Measurements from ENCODE around the gene MYRIP. TPM values are rescaled to one million over a fixed set of nuclear protein-coding genes. Genes with fewer than 3 reads are reported as not detected.
"Not testable (repeated sequence)": the region's sequence is repeated elsewhere in the genome, so short reads cannot be mapped to it uniquely, and the experiment has no call there.

The MYRIP gene
- total and polyA plus RNA-seq, 4 experiments from 2014 or later, result not detected

- Histone ChIP-seq H3K4me3 (ENCODE audit: low read length in 2 of 2) (no peak overlapping the region), H3K9me3 (ENCODE audit: control insufficient read depth in 1 of 2, low read length in 2 of 2) (no peaks in the 10 kb centered on the region), H3K36me3 (ENCODE audit: insufficient read depth, low read length) (no peaks in the 10 kb centered on the region), H3K4me1 (ENCODE audit: insufficient read depth, low read length) (no peaks in the 10 kb centered on the region), H3K27ac (ENCODE audit: low read depth, low read length) (no peak overlapping the region), H3K27me3 (ENCODE audit: insufficient read depth, low read length) (no peaks in the 10 kb centered on the region)
- H3K27ac Mint-ChIP-seq, result no peak overlapping the region
- peaks cover 0 to 2% of the 10 kb centered on the region in 2 donors for H3K27me3 Mint-ChIP-seq
- peaks cover 0 to 11% (median 2%) of the 10 kb centered on the region in 8 donors for H3K9me3 Mint-ChIP-seq
- intact Hi-C loops (cut with micrococcal nuclease), result no loop called here
- POLR2A ChIA-PET (ENCODE audit: partially characterized antibody), result no interaction called here
- CTCF ChIA-PET (ENCODE audit: partially characterized antibody), result no interaction called here
- no peak overlapping the region for H3K4me3 Mint-ChIP-seq
- H3K36me3 Mint-ChIP-seq, result no peaks in the 10 kb centered on the region
- no peak for DNase-seq
- H3K4me1 Mint-ChIP-seq, result no peaks in the 10 kb centered on the region
These were observed 320.1 kb downstream of the MYRIP start for GRCh38 chr3:40129510-40129909.

- DNase-seq, result no peak
- Mint-ChIP-seq H3K4me1 (no peaks in the 10 kb centered on the region), H3K36me3 (no peaks in the 10 kb centered on the region), H3K27me3 (peaks cover 0 to 2% of the 10 kb centered on the region in 2 donors), H3K9me3 (peaks cover 0 to 11% (median 2%) of the 10 kb centered on the region in 8 donors), H3K27ac (no peak overlapping the region), H3K4me3 (no peak overlapping the region)
- ChIA-PET POLR2A (ENCODE audit: partially characterized antibody) (no interaction called here), CTCF (ENCODE audit: partially characterized antibody) (no interaction called here)
- no peaks in the 10 kb centered on the region for H3K4me1 ChIP-seq (ENCODE audit: insufficient read depth, low read length)
- no peak overlapping the region for H3K4me3 ChIP-seq (ENCODE audit: low read length in 2 of 2)
- intact Hi-C loops (cut with micrococcal nuclease), result no loop called here
- H3K27ac ChIP-seq (ENCODE audit: low read depth, low read length), result no peak overlapping the region
- H3K36me3 ChIP-seq (ENCODE audit: insufficient read depth, low read length), result no peaks in the 10 kb centered on the region
- no peaks in the 10 kb centered on the region for H3K9me3 ChIP-seq (ENCODE audit: control insufficient read depth in 1 of 2, low read length in 2 of 2)
- no peaks in the 10 kb centered on the region for H3K27me3 ChIP-seq (ENCODE audit: insufficient read depth, low read length)
These were observed 320.6 kb downstream of the MYRIP start for GRCh38 chr3:40129981-40130380.

GRCh38 chr3:40130721-40131120, 321.3 kb downstream of the MYRIP start:
- intact Hi-C loops (cut with micrococcal nuclease), result no loop called here
- Mint-ChIP-seq H3K27me3 (peaks cover 0 to 2% of the 10 kb centered on the region in 2 donors), H3K4me3 (no peak overlapping the region), H3K9me3 (peaks cover 0 to 12% (median 3%) of the 10 kb centered on the region in 8 donors), H3K27ac (no peak overlapping the region), H3K4me1 (no peaks in the 10 kb centered on the region), H3K36me3 (no peaks in the 10 kb centered on the region)
- no peak overlapping the region for H3K4me3 ChIP-seq (ENCODE audit: low read length in 2 of 2)
- DNase-seq, result no peak
- no peaks in the 10 kb centered on the region for H3K4me1 ChIP-seq (ENCODE audit: insufficient read depth, low read length)
- H3K27ac ChIP-seq (ENCODE audit: low read depth, low read length), result no peak overlapping the region
- POLR2A ChIA-PET (ENCODE audit: partially characterized antibody), result no interaction called here
- CTCF ChIA-PET (ENCODE audit: partially characterized antibody), result no interaction called here
- H3K36me3 ChIP-seq (ENCODE audit: insufficient read depth, low read length), result no peaks in the 10 kb centered on the region
- no peaks in the 10 kb centered on the region for H3K9me3 ChIP-seq (ENCODE audit: control insufficient read depth in 1 of 2, low read length in 2 of 2)
- no peaks in the 10 kb centered on the region for H3K27me3 ChIP-seq (ENCODE audit: insufficient read depth, low read length)

- H3K4me3 Mint-ChIP-seq; H3K4me1 ChIP-seq (ENCODE audit: insufficient read depth, low read length); H3K27ac Mint-ChIP-seq; H3K27me3 Mint-ChIP-seq; POLR2A ChIA-PET (ENCODE audit: partially characterized antibody); H3K9me3 ChIP-seq (ENCODE audit: control insufficient read depth in 1 of 2, low read length in 2 of 2); H3K4me3 ChIP-seq (ENCODE audit: low read length in 2 of 2); H3K36me3 ChIP-seq (ENCODE audit: insufficient read depth, low read length); CTCF ChIA-PET (ENCODE audit: partially characterized antibody); intact Hi-C loops (cut with micrococcal nuclease); H3K27ac ChIP-seq (ENCODE audit: low read depth, low read length); H3K36me3 Mint-ChIP-seq; H3K4me1 Mint-ChIP-seq; H3K27me3 ChIP-seq (ENCODE audit: insufficient read depth, low read length); DNase-seq: not testable (repeated sequence)
- peaks cover 0 to 13% (median 3%) of the 10 kb centered on the region in 8 donors for H3K9me3 Mint-ChIP-seq
These were observed 324.6 kb downstream of the MYRIP start for GRCh38 chr3:40133886-40134575.

- no peaks in the 10 kb centered on the region for H3K36me3 ChIP-seq (ENCODE audit: insufficient read depth, low read length)
- no peak overlapping the region for H3K4me3 Mint-ChIP-seq
These were observed 328.3 kb downstream of the MYRIP start for GRCh38 chr3:40137591-40138295.

GRCh38 chr3:40143283-40144090, 334.1 kb downstream of the MYRIP start:
- H3K36me3 ChIP-seq (ENCODE audit: insufficient read depth, low read length), result no peaks in the 10 kb centered on the region
- H3K27me3 ChIP-seq (ENCODE audit: insufficient read depth, low read length), result no peaks in the 10 kb centered on the region
- no peak overlapping the region for H3K4me3 ChIP-seq (ENCODE audit: low read length in 2 of 2)
- POLR2A ChIA-PET (ENCODE audit: partially characterized antibody), result no interaction called here
- no peaks in the 10 kb centered on the region for H3K4me1 ChIP-seq (ENCODE audit: insufficient read depth, low read length)
- Mint-ChIP-seq H3K4me1 (no peaks in the 10 kb centered on the region), H3K4me3 (no peak overlapping the region), H3K36me3 (no peaks in the 10 kb centered on the region), H3K27me3 (peaks cover 2 to 6% of the 10 kb centered on the region in 2 donors), H3K9me3 (peaks cover 0 to 2% (median 0%) of the 10 kb centered on the region in 8 donors), H3K27ac (no peak overlapping the region)
- H3K9me3 ChIP-seq (ENCODE audit: control insufficient read depth in 1 of 2, low read length in 2 of 2), result no peaks in the 10 kb centered on the region
- intact Hi-C loops (cut with micrococcal nuclease), result no loop called here
- H3K27ac ChIP-seq (ENCODE audit: low read depth, low read length), result no peak overlapping the region
- no peak for DNase-seq
- CTCF ChIA-PET (ENCODE audit: partially characterized antibody), result no interaction called here

More at GRCh38 chr3:40137591-40138295, 328.3 kb downstream of the MYRIP start:
- no peak for DNase-seq
- H3K9me3 ChIP-seq (ENCODE audit: control insufficient read depth in 1 of 2, low read length in 2 of 2), result no peaks in the 10 kb centered on the region
- Mint-ChIP-seq H3K4me1 (no peaks in the 10 kb centered on the region), H3K27me3 (peaks cover 0 to 2% of the 10 kb centered on the region in 2 donors), H3K9me3 (peaks cover 2 to 13% (median 3%) of the 10 kb centered on the region in 8 donors), H3K36me3 (no peaks in the 10 kb centered on the region), H3K27ac (peak overlapping the region in 1 of 7 donors; percentile 9)
- no peak overlapping the region for H3K4me3 ChIP-seq (ENCODE audit: low read length in 2 of 2)
- ChIA-PET CTCF (ENCODE audit: partially characterized antibody) (no interaction called here), POLR2A (ENCODE audit: partially characterized antibody) (no interaction called here)
- no peaks in the 10 kb centered on the region for H3K27me3 ChIP-seq (ENCODE audit: insufficient read depth, low read length)
- H3K4me1 ChIP-seq (ENCODE audit: insufficient read depth, low read length), result no peaks in the 10 kb centered on the region
- intact Hi-C loops (cut with micrococcal nuclease), result no loop called here
- no peak overlapping the region for H3K27ac ChIP-seq (ENCODE audit: low read depth, low read length)

GRCh38 chr3:40148827-40149226, 339.4 kb downstream of the MYRIP start:
- H3K36me3 ChIP-seq (ENCODE audit: insufficient read depth, low read length), result no peaks in the 10 kb centered on the region
- no peak overlapping the region for H3K27ac ChIP-seq (ENCODE audit: low read depth, low read length)

More at GRCh38 chr3:40148827-40149226, 339.4 kb downstream of the MYRIP start:
- Mint-ChIP-seq H3K27me3 (peaks cover 6% of the 10 kb centered on the region in 2 donors), H3K9me3 (peaks cover 0 to 10% (median 0%) of the 10 kb centered on the region in 8 donors), H3K27ac (peak overlapping the region in 1 of 7 donors; percentile 16), H3K4me3 (no peak overlapping the region), H3K4me1 (no peaks in the 10 kb centered on the region), H3K36me3 (no peaks in the 10 kb centered on the region)
- intact Hi-C loops (cut with micrococcal nuclease), result no loop called here
- H3K9me3 ChIP-seq (ENCODE audit: control insufficient read depth in 1 of 2, low read length in 2 of 2), result no peaks in the 10 kb centered on the region
- no peaks in the 10 kb centered on the region for H3K27me3 ChIP-seq (ENCODE audit: insufficient read depth, low read length)
- no peaks in the 10 kb centered on the region for H3K4me1 ChIP-seq (ENCODE audit: insufficient read depth, low read length)
- ChIA-PET POLR2A (ENCODE audit: partially characterized antibody) (no interaction called here), CTCF (ENCODE audit: partially characterized antibody) (no interaction called here)
- DNase-seq, result no peak
- H3K4me3 ChIP-seq (ENCODE audit: low read length in 2 of 2), result no peak overlapping the region

All from CD4-positive, alpha-beta memory T cell (primary cell).